Measurements from ENCODE around the gene DMBX1.

The DMBX1 gene

GRCh38 chr1:46483589-46483988, 6.0 kb upstream of the DMBX1 start:
- Histone ChIP-seq H3K4me1 (ENCODE audit: control insufficient read depth, low read length) (no peaks in the 10 kb centered on the region), H3K9me3 (ENCODE audit: control insufficient read depth, insufficient read depth, low read length) (no peaks in the 10 kb centered on the region), H3K79me2 (ENCODE audit: control insufficient read depth, low read length) (no peaks in the 10 kb centered on the region), H3K9me2 (replicated peaks; ENCODE audit: control insufficient read depth, low read length) (no peaks in the 10 kb centered on the region), H3K27me3 (ENCODE audit: control insufficient read depth, low read length) (peaks cover 13% of the 10 kb centered on the region; the same call in 1 of the 2 replicates), H3K36me3 (ENCODE audit: control insufficient read depth, low read length) (no peaks in the 10 kb centered on the region), H3F3A (ENCODE audit: control insufficient read depth, insufficient read depth) (no peaks in the 10 kb centered on the region), H3K4me2 (ENCODE audit: low read length) (no peak overlapping the region), H4K20me1 (ENCODE audit: control insufficient read depth, insufficient read depth, low read depth, low read length) (no peaks in the 10 kb centered on the region), H3K27ac (ENCODE audit: low read depth, low read length) (no peak overlapping the region), H3K4me3 (ENCODE audit: low read length) (no peak overlapping the region)
- no peak for TF ChIP-seq EZH2phosphoT487 (IDR thresholded peaks at IDR 0.05; ENCODE audit: borderline replicate concordance, low read length)
- TF ChIP-seq, protein P1, sequence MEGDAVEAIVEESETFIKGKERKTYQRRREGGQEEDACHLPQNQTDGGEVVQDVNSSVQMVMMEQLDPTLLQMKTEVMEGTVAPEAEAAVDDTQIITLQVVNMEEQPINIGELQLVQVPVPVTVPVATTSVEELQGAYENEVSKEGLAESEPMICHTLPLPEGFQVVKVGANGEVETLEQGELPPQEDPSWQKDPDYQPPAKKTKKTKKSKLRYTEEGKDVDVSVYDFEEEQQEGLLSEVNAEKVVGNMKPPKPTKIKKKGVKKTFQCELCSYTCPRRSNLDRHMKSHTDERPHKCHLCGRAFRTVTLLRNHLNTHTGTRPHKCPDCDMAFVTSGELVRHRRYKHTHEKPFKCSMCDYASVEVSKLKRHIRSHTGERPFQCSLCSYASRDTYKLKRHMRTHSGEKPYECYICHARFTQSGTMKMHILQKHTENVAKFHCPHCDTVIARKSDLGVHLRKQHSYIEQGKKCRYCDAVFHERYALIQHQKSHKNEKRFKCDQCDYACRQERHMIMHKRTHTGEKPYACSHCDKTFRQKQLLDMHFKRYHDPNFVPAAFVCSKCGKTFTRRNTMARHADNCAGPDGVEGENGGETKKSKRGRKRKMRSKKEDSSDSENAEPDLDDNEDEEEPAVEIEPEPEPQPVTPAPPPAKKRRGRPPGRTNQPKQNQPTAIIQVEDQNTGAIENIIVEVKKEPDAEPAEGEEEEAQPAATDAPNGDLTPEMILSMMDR (IDR thresholded peaks at IDR 0.05; ENCODE audit: low read depth, low read length, poor library complexity, severe bottlenecking), result no peak

DNA sequence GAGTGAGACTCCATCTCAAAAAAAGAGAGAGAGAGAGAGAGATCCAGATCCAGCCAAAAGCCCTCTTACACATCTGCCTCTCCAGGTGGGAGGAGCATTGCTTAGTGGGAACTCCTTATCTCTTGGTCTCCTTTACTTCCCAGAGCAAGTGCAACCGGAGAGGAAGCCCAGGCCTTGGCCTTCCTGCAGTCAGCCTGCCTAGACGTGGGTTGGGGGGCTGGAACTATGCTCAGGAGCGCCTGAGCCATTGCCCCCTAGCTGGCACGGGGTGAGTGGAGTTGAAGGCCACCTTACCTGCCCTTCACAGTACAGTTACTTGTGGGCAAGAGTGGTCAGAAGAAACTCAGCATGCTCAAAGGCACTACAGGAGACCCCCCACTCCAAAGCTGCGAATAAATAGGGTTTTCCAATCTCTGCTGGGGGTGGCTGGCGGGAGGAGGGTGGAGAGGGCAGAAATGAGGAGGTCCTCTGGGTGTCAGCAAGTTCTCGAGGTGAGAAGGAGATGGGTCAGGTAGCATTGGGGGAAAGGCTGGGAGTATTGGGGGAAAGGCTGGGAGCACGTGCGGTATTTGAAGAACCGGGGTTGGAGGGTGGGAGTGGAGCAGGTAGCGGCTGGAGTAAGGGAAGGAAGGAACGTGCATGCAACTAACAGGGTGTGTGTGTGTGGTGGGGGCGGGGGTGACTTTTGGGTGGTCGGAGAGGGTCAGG, 4.7 kb upstream of the DMBX1 start:
- Histone ChIP-seq H3K4me3 (ENCODE audit: low read length) (no peak overlapping the region), H3K27ac (ENCODE audit: low read depth, low read length) (no peak overlapping the region), H3K27me3 (ENCODE audit: control insufficient read depth, low read length) (peaks cover 25% of the 10 kb centered on the region), H3F3A (ENCODE audit: control insufficient read depth, insufficient read depth) (no peaks in the 10 kb centered on the region), H4K20me1 (ENCODE audit: control insufficient read depth, insufficient read depth, low read depth, low read length) (no peaks in the 10 kb centered on the region), H3K79me2 (ENCODE audit: control insufficient read depth, low read length) (no peaks in the 10 kb centered on the region), H3K36me3 (ENCODE audit: control insufficient read depth, low read length) (no peaks in the 10 kb centered on the region), H3K9me2 (replicated peaks; ENCODE audit: control insufficient read depth, low read length) (no peaks in the 10 kb centered on the region), H3K4me1 (ENCODE audit: control insufficient read depth, low read length) (no peaks in the 10 kb centered on the region), H3K9me3 (ENCODE audit: control insufficient read depth, insufficient read depth, low read length) (no peaks in the 10 kb centered on the region), H3K4me2 (ENCODE audit: low read length) (no peak overlapping the region)
- TF ChIP-seq, protein P1 (IDR thresholded peaks at IDR 0.05; ENCODE audit: low read depth, low read length, poor library complexity, severe bottlenecking), result no peak
- TF ChIP-seq EZH2phosphoT487 (IDR thresholded peaks at IDR 0.05; ENCODE audit: borderline replicate concordance, low read length), result no peak

GRCh38 chr1:46485564-46486431, 3.8 kb upstream of the DMBX1 start:
- Histone ChIP-seq H3K4me3 (ENCODE audit: low read length) (no peak overlapping the region), H3F3A (ENCODE audit: control insufficient read depth, insufficient read depth) (no peaks in the 10 kb centered on the region), H3K79me2 (ENCODE audit: control insufficient read depth, low read length) (no peaks in the 10 kb centered on the region), H3K9me3 (ENCODE audit: control insufficient read depth, insufficient read depth, low read length) (no peaks in the 10 kb centered on the region), H3K4me2 (ENCODE audit: low read length) (no peak overlapping the region), H3K27ac (ENCODE audit: low read depth, low read length) (no peak overlapping the region), H4K20me1 (ENCODE audit: control insufficient read depth, insufficient read depth, low read depth, low read length) (no peaks in the 10 kb centered on the region), H3K9me2 (replicated peaks; ENCODE audit: control insufficient read depth, low read length) (no peaks in the 10 kb centered on the region), H3K4me1 (ENCODE audit: control insufficient read depth, low read length) (no peaks in the 10 kb centered on the region), H3K36me3 (ENCODE audit: control insufficient read depth, low read length) (no peaks in the 10 kb centered on the region), H3K27me3 (ENCODE audit: control insufficient read depth, low read length) (peaks cover 34% of the 10 kb centered on the region)
- TF ChIP-seq, protein P1 (IDR thresholded peaks at IDR 0.05; ENCODE audit: low read depth, low read length, poor library complexity, severe bottlenecking), result no peak
- no peak for TF ChIP-seq EZH2phosphoT487 (IDR thresholded peaks at IDR 0.05; ENCODE audit: borderline replicate concordance, low read length)
